HG03139 (cell line): Measurements from ENCODE around the gene EVA1A.

Experiments used
- ATAC-seq: cut with Tn5 transposase; IDR thresholded peaks from one replicate; pipeline ENCODE4 v1.9.1; 2021; ENCODE audit not compliant: unreplicated experiment

Gene EVA1A

DNA sequence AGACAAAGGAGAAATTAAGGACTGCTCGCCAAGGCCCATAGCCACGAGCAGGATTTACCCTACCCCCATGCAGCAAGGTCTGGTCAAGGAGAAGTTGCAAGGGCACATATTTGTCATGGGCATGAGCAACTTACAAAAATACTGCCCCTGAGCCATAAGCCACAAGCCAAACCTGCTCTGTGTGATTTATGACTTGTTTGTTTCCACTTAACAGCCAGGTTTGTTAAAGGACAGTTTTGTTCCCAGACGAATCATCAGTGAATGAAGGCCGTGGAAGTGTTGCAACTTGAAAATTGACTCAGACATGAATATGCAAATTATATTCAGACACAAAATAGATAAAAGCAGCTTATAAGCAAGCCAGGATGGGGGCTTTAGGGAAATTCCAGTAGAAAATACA, 31.3 kb upstream of the EVA1A start:
- no peak for ATAC-seq

DNA sequence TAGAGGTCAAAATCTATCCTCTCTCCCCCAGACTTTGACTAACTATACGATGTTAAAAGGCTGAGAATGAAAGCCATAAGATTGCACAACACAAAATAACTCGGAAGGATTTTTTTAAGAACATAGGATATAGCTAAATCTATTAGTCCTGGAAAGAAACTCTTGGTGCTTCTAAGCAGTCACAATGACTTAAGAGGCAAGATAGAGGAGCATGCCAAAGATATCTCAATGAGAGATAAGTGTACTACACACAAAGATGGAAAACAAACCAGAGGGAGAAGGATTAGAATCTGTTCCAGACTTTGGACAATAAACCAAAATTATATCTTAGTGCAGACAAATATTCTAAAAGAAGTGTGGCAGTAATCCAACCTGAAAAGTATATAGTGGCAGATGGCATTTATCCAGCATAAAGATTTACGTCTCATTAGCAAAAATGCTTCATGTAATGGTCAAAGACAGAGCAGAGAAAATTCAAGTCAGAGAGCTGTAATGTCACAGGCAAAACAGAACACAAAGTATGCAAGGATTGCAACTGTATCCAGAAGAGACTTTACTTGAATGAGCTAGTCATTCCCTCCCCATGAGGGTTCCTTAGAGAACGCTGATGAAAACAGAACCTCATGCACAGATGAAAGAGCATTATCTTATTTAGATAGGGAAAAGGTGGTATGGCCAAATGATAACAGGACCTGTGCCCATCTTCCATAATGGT, 28.8 kb upstream of the EVA1A start:
- ATAC-seq, result no peak

GRCh38 chr2:75587954-75588587, 27.3 kb upstream of the EVA1A start:
- ATAC-seq, result no peak

GRCh38 chr2:75586971-75587370, 26.2 kb upstream of the EVA1A start:
- ATAC-seq, result no peak

DNA sequence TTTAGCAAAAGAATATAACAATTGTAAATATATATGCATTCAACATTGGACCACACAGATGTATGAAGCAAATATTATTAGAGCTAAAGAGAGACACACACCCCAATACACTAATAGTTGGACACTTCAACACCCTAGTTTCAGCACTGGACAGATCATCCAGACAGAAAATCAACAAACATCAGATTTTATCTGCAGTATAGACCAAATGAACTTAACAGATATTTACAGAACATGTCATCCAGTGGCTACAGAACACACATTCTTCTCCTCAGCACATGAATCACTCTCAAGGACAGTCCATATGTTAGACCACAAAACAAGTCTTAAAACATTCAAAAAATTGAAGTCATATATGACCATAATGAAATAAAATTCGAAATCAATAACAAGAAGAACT, 22.1 kb upstream of the EVA1A start:
- ATAC-seq, result no peak

GRCh38 chr2:75580606-75581005, 19.9 kb upstream of the EVA1A start:
- ATAC-seq, result no peak

DNA sequence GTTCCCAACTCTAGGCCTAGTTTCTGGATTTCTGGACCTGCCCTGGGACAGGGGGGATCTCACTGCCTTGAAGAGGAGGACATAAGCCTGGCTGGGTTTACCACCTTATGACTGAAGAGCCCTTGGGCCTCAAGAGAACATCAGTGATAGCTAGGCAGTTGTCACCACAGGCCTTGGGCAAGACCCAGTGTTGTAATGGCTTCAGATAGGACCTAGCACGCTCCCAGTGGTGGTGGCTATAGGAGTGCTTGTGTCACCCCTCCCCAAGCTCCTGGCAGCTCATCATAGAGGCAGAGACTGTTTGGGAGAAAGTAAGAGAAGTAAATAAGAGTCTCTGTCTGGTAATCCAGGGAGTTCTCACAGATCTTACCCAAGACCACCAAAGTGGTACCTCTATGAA, 19.4 kb upstream of the EVA1A start:
- no peak for ATAC-seq

DNA sequence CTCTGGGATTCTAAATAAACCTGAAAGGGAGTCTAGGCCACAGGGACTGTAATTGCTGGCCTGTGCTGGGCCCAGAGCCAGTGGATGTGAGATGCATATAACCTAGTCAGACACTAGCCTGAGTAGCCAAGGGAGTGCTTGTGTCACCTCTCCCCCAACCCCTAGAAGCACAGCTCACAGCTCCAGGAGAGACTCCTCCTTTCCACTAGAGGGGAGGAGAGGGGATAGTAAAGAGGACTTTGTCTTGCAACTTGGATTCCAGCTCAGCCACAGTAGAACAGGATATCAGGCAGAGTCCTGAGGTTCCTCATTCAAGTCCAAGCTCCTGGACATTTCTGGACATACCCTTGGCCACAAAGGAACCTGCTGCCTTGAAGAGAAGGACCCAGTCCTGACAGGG, 18.4 kb upstream of the EVA1A start:
- ATAC-seq, result no peak

DNA sequence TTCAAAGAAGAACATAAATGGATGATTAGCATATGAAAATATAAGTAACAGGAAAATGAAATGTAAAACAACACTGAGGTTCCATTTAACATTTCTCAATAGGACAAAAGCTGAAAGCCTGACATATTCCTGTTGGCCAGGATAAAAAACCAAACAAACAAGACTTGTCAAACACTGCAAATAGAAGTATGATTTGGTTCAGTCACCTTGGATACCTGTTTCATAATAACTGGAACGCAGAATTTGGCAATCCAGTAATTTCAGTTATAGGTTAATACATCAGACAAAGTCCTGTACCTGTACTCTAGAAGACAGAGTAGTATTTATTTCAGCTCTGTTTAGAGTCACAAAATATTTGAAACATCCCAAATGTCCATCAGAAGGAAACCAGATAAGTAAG, 16.5 kb upstream of the EVA1A start:
- no peak for ATAC-seq

DNA sequence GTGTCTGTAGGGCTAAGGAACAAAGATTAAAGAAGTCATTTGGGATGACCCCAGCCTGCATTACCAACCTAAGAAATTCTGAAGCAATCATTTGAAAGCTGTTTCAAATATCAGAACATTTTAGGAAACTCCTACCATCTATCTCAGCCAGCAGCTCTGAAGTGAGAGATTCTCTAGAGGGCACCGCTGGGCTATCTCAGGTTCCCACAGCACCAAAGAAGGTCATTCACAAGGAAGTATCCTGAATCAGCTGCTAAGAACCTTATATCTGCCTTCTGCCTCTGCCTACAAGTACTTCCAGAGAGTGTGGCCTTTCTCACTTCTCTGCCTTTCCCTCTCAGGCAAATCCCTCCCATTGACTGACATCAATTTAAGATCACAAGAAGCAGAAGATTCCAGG, 13.4 kb upstream of the EVA1A start:
- ATAC-seq, result no peak

- ATAC-seq, result no peak
These were observed 12.6 kb upstream of the EVA1A start for GRCh38 chr2:75573145-75573878.

DNA sequence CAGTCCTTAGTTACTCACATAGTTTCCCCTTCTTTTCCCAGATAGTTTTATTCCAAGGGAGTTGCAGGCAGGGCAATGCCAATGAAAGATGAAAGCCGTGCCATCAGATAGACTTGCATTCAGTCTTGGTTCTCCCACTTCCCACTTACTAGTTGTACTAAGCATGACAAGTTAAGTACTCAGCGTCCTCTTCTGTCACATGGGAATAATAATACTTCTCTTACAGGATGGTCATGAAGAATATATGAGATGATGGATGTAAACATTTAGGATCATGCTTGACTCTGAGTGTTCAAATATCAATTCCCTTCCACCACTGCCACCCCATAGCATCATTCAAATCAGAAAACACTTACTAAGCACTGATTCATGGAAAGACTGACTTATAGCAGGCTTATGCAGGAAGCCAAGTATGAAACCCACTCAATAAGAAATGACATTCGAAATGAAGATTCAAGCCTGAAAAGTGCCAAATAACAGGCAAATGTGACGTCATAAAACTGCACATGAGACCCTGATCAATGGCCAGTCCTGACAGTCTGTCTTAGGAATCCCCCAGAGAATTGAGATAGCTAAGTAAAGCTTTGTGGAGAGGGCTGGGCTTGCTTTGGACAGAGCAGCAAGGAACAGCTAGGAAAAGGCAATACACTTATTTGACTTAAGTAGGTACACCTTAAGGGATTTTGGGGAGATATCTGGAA, 11.1 kb upstream of the EVA1A start:
- no peak for ATAC-seq

DNA sequence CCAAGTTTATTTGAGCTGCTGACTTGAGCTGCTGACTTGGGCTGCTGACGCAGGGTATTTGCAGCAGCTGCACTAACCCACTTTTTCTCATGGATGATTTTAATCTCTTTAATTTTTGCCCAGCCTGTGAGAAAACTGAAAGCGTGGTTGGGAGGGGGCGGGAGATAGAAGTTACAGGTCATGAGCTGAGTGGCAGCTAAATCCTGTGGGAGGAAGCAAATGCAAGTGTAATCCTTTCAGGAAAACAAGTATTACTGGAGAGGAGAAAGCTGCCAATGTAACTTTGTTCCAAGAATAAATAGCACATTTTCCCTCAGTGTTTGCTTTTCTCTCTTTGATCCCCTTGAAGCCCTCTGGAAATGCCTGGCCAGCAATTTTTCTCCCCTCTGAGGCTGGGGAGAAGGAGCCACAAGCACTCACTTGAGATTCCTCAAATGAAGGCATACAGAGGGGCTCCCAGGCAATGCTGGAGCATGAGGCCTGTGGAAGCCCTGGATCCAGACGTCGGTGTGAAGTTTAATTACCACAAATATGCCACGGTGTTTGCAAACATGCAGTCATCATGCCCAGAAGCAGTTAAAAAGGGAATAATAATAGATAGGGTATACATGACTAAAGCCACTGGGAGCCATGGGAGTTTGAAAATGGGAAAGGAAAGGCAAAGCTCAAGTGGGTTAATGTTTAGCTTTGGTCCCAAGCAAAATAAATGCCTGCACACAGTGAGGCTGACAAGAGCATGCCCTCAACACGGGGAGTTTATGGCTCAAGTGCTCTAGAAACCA, 10.4 kb upstream of the EVA1A start:
- ATAC-seq, result no peak

DNA sequence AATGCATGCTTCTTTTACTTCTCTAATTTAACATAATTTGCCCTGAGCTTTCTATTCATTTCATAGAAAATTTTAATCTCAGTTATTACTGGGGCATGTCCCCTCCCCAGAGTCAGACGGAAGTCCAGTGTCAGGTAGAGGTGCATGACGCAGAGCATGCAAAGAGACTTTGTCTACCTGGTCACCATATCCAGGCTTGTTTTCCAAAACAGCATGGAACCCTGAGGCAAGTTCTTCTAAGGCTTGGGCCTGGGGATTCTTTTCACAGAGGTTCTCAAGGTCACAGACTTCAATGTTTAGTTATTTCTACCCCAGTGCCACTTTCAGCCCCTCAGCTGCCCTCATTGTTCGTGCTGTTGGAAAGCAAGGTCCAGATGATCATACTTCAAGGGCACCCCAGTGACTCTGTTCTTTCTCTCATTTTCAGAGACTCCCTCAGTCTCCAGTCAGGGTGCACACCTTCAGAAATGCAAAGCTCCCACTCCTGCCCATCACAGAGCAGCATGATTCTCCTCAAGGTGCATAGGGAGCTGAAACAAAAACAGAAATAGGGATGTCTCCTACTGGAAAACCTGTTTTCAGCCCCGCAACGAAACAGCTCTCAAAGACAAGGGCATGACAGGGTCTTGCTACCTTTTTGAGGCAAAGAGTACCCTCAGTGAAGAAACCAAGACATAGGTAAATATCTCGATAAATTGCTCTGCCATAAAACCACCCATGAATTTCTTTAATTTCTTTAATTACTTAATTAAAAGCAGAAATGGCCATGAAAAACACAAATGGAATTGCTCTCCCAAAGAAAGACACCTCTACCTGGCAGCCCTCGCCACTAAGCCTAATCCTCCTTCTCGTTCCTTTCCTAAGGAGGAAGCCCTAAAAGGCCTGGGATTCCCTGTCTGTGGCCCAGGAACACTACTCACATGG, 9.5 kb upstream of the EVA1A start:
- no peak for ATAC-seq

- no peak for ATAC-seq
These were observed 8.8 kb upstream of the EVA1A start for GRCh38 chr2:75569546-75569945.

DNA sequence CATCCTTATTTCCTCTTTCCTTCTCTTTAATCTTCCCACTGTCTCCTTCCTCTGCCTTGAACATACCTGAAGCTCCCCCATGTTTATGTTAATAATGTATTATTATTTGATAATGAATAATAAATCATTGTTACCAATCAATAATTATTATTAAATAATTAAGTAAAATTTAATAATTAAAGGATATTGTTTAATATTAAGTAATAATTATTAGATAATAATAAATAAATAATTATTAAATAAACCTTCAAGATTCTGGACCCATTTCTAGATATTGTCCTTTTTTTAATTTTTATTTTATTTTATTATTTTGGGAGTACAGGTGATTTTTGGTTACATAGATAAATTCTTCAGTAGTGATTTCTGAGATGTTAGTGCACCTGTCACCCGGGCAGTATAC, 7.4 kb upstream of the EVA1A start:
- no peak for ATAC-seq

GRCh38 chr2:75565472-75566462, 5.0 kb upstream of the EVA1A start:
- no peak for ATAC-seq

DNA sequence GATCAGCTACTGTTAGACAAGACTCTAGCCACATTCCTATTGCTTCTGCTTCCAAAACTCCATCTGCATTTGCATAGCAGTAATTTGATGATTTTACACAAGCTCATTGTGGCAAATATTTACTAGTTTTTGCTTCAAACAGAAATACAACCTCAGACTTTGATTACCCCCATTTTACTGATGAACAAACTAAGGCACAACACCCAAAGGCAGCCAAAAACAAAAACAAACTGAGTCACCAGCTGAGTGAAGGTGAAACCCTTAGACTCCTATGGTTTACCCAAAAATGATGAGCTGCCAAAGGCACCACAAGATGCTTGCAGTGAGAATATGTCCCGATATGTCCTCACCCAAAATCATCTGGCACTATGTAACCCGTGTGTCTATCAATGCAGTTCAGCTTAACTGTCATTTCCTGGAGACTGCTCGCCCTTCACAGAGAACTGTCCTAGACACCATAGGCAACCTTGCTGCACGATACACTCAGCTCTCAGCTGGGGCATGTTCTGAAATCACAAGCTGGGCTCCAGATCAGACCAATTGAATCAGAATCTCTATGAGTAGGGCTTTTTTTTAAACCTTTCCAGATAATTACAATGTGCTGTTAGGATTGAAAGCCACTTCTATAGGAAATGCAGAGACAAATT, 4.1 kb upstream of the EVA1A start:
- ATAC-seq, result no peak
